DMS153 treated with DMSO at 0.1 percent for 48 hours (cell line): Measurements from ENCODE around the gene SLC6A11.

Source experiments
- DNase-seq: peaks from one replicate; lab custom pipeline; 2025; ENCODE audit not compliant: unreplicated experiment; lab: John Stamatoyannopoulos, UW

The SLC6A11 gene

DNA sequence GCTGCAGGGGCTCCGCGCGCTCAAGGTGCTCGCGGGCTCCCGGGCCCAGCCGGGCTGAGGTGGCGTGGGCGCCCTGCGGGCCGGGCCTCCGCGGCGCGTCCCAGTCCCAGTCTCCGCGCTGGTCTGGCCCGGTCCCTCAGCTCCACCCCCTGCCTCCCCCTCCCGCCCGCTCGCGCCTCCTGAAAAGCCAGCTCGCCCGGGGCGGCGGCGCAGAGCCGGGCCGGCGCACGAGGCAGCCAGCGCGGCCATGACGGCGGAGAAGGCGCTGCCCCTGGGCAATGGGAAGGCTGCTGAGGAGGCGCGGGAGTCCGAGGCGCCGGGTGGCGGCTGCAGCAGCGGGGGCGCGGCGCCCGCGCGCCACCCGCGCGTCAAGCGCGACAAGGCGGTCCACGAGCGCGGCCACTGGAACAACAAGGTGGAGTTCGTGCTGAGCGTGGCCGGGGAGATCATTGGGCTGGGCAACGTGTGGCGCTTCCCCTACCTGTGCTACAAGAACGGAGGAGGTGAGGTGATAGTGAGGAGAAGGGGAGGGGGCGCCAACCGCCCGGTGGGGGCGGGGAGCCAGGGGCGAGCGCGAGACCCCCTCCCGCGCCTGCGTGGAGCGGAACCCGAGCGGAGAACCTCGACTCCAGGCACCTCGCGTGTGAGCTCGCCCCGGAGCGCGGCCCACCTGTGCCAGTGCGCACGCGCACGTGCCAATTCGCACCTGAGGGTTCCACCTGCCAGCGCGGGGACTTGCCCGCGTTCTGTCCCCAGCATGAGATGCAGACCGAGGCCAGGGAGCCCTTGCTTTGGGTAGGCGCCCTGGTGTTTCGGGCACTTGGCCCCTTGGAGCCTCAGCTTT, at the start of gene SLC6A11:
Gene SLC6A11, plus strand, starts transcription at position 210 of the 844 bp plus-strand sequence. Its CDS starts 38 bp downstream, at position 248.
- DNase-seq, result no peak

DNA sequence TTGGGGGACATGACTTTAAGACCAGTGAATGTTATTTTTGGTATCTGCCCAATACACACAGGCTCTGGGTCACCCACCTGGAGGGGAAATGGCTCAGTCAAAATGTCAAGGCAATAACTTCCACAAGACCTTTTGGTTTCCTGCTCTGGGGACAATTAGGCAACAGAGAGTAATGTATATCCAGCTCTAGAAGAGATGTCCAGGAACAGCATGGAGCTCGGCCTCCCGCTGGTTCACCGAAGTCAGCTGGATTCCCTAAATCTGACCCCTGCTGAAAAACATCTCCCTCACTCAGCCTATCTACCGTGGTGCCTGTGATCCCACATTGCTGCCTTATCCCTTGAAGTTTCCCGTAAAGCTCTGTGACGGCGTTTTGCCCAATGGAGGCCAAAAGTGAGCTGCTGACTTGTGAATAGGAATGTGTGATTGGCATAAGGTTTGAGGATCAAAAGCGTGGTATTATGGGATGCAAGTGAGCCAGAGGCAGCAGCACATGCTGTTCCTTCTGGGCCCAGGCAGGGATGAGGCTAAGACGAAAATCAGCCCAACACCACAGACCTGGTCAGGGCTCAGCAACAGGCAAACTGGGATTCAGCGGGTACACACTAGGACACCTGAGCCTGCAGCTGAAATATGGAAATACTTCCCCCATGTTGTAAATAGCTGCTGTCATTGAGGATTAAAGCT, 47.2 kb upstream of the SLC6A11 start:
- DNase-seq, result no peak

DNA sequence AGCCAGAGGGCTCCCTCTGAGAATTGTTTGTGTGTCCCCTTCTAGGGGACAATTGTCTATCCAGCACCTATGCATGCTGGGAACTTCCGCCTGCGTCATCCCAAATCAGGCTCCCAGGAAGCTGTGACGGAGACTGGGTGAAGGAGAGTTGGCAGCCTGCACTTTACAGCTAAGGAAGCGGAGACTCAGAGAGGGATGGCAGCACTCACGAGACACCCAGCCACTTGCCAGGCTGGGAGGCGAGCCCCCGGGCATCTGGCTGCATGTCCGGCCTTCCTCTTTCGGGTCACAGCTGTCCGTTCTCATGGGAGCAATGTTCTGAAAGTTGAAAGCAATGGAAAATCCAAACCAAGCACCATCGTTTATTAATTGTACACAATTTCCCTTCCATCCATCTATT, 45.5 kb upstream of the SLC6A11 start:
- no peak for DNase-seq

DNA sequence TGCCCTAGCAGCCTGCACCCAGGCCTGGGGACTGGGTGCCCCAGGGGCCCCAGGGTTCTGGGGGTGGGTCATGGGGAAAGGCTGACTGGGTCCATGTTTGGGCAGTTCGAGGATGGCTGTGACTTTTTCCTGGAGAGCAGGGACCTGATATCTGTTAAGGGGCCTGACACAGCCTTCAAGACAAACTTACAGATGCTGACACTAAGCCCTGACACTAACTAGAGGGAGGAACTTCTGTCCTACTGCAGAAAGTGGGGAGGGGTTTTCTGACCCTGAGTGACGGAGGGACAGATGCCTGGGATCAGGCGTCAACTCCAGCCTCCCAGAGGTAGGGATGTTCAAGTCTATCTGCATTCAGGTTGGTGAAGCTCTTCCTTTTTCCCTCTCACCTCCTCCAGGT, 45.0 kb upstream of the SLC6A11 start:
- DNase-seq, result no peak

DNA sequence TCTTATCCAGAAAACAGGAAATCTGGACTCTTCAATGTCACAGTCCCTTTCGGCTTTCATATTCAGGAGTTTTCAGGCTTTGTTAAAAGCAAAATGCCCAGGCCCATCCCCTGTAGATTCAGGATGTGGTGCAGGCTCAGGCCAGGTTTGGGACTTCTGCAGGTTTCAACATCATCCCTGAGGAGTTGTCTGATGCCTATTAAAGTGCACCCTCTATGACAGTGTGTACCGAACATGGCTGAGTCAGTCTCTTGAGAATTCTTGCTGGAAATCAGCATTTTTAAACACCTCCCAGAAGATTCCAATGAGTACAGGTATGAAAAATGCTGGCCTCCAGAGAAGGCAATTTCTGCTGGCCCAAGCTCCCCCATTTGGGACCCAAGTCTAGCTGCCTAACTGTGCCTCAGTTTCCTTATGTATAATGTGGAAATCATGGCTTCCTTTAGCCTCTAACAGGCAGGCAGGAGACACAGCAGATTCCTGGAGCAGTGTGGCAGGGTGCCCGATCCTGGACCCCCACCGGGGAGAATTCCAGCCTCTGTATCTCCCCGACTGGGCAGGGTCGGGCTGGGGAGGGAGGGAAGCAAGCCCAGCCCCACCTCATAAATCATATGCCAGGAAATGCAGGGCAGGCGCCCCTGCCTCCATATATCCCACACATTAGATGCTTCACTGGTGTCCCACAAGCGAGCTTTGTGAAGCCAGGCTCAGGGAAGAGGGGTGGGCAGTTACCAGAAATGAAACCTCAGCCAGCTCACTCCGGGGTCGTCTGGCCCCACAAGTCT, 44.4 kb upstream of the SLC6A11 start:
- no peak for DNase-seq

DNA sequence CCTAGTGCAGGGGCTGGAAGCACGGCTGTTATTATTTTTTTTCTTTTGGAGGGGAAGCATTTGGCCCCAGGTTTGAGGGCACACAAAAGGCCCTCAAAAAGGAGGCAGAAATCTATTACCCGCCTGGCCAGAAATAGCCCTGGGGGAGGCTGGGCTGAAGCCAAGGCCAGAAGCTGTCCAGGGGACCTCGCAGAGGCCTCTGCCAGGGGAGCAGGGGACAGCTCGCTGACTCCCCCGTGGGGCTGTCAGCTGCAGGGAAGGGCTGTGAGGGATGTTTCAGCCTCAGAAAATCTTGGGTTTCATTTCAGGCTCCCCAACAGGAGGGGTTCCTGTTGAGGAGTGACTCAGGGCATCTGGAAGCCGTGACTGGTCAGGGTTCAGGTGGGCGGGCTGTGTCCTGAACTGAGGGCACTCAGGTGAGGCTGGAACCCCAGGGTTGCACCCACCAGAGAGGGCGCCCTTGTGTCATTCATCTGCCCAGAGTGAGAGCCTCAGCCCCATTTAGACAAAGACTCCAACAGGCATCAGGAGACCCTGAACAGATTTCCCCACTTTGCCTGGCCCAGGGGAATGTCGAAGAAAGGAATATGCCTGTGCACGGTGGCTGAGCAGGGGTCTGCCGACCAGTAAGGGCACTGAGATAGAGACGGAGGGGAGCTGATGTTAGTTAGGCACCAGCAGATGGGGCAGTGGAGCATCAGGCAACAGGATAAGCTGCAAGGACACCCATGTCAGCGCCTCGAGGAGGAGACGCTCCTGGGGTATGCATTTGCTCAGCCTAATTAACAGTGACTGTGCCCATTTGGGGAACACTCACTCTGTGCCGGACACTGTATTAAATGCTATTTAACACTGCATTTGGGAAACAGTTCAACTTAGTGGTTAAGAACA, 43.5 kb upstream of the SLC6A11 start:
- DNase-seq, result no peak

DNA sequence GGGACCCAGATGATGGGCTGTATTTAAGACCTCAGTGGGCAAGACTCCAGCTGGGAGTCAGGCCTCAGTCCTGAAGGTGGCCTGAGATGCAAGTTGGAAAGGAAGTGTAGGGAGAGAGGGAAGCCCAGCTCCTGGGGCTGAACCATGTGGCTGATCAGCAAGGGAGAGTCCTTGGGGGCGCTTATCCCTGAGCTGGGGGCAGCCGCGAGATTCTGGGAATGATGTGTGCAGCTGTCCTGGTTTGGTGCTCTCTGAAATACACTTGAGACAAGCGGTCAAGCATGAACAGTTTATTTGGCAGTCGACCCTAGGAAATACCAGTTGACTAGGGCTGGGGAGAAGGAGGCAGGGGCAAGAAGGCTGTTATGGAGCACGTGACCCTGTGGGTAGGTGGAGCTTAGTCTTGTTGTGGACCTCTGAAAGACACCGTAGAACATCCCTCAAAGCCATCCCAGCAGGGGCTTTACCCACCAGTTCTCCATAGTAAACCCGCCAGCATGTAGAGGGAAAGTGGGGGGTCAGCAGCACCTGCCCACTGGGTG, 41.8 kb upstream of the SLC6A11 start:
- no peak for DNase-seq

DNA sequence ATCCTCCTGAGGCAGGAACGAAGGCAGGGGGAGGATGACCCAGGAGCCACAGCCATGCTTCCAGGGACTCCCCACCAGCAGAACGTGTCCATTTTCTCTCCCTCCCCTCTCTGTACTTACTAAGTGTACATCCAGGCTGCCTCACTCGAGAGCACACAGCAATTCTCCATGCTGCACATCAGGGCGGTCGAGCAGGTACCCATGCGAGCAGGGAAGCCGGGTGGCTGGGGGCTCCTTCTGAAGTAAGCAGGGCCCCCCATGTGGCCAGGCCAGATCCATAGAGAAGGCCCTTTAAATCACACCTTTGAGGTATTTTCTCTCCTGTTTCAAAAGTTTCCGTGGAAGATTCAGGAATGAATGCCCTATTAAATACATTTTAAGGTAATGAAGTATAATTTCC, 41.2 kb upstream of the SLC6A11 start:
- DNase-seq, result no peak

DNA sequence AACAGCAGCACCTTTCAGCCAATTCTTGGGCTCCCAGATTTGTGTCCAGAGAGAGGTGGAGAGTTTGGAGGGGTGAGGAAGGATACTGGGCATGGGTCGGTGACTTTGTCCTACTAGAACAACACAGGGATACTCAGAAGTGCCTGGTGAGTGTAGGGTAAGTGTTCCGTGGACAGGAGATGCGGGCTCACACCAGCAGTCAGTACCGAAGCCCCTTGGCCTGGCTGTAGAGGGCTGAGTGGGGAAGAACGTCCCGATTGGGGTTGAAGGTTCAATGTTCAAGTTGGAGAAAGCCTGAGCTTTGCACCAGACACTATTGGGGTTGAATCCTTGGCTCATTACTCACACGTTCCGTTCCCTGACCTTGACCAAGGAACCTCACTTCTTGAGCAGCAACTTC, 40.8 kb upstream of the SLC6A11 start:
- DNase-seq, result no peak

DNA sequence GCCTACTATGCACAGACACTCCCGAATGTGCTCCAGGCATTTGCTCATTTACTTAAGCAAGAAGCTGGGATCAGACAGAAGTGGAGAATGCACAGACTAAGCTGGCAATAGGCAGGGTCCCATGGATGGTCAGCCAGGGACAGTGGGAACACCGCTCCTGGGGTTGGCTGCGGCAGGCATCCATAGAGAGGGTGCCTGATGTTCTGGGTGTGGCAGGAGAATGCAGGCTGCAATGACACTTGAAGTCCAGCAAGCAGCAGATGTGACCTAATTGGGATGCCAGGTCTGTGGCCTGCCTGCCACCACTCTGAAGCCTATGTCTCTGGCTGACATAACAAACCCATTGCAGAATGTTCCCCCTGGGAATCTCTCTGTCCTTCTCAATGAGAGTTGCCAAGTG, 40.2 kb upstream of the SLC6A11 start:
- no peak for DNase-seq

DNA sequence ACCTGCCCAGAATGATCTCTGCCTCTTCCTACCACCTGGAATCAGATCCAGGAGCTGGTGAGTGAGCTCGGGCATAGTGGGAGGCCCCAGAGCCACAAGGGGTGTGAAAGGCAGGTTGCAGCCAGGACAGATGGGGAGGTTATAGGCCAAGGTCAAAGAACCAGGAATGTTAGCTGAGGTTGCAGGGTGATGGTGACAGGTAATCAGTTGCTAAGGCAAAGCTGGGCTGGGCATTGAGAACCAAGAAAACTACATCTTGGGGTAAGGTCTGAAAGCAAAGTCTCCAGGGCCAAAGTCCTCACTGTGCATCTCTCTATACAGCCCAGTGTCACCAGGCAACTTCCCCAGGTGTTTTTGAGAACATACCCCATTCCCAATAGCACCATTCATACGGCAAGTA, 38.4 kb upstream of the SLC6A11 start:
- no peak for DNase-seq

DNA sequence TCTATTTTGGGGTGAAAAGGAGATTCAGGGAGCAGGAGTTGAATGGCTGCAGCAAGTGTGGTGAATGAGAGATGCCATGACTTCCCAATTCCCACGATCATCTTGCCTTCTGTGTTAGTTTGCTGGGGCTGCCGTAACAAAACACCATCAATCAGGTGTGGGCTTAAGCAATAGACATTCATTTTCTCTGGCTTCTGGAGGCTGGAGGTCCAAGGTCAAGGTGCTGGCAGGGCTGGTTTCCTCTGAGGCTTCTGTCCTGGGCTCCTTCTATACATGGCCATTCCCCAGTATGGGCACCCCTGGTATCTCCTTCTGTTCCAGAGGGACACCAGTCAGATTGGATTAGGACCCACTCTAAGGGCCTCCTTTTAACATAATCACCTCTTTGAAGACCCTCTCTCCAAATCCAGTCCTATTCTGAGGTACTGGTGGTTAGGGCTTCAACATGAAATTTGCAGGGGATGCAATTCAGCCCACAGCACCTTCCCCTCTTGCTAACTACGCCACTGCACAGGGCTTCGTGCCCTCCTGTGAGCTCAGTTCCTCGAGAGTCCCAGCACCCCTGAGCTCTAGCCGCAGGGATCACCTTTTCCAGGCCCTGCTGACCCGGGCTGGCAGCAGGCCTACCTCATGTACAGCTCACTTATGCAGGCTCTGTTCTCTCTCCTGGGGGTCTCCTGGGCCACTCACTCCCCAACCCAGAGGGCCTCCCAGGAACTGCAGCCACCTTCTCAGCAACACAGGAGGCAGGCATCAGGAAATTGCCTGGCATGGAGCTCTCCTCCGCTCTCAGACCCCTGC, 37.3 kb upstream of the SLC6A11 start:
- no peak for DNase-seq

DNA sequence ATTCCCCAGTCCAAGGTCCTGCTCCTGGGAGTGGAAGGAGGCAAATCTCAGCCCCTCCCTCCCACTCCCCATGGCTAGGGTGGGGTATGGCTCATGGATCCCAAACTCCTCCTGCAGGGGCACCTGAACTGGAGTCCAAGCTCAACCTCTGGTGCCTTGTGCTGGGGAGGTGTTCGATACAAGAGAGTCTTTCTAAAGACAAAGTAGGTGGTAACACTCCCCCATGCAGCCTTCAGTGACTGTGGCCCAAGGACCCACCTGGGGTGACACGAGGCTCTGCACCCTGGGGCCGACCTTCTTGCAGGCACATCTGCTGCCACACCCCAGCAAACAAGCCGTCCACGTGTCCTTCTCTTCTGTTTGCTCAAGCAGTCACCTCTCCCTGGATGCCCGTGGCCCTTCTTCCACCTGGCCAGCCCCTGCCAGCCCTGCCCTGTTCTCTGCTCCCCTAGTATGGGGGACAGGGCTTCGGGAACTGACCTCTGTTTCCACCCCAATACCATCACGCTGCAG, 36.7 kb upstream of the SLC6A11 start:
- DNase-seq, result no peak

DNA sequence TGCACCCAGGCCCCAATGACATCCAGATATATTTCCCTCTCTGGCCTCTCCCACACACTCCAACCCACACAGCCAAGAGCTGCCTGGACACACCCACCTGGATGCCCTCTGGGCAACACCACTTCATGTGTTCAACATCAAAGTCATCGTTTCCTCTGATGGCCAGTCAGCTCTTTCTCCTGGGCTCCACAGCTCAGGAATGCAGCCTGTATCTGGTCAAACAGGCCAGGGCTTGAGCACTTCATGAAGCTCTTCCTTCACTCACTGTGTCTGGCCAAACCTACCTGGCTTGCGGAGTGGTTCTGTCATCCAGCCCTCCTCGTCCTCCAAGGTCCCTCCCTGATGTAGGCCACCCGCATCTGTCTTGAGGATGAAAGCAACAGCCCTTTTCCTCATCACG, 35.8 kb upstream of the SLC6A11 start:
- no peak for DNase-seq

DNA sequence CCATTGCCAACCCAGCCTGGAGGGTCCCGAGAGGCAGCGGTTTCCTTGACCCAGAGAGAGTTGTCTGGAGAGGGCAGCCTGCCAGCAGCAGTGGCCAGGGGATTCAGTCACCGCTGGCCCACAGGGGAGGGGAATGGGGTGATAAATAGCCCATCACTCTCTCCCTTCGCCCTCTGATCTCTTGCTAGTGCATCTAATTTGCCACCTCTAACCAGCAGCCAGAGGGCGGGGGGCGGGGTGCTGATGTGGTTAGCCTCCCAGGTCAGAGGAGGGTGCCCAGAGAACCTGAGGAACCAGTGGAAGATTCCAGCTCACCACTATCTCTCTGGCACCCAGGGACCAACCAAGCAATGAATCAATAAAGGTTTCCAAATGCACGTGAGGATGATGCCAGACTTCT, 35.1 kb upstream of the SLC6A11 start:
- DNase-seq, result no peak

DNA sequence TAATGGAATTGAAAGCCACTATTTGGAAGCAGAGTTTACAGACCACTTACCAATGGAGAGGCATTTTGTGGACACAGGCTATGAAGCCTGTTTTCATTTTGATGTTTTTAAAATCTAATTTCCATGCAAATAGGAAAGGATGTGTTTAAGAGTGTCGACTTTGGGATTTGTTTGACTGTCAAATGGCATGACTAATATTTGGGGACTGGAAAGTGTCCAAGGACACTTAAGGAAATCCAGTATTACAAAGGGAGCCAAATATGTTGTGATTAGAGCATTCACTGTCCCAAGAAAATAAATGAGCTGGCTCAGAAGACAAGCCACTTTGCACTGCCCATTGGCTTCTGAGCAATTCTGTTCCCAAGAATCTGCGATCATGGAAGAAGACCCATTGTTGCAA, 34.0 kb upstream of the SLC6A11 start:
- no peak for DNase-seq

DNA sequence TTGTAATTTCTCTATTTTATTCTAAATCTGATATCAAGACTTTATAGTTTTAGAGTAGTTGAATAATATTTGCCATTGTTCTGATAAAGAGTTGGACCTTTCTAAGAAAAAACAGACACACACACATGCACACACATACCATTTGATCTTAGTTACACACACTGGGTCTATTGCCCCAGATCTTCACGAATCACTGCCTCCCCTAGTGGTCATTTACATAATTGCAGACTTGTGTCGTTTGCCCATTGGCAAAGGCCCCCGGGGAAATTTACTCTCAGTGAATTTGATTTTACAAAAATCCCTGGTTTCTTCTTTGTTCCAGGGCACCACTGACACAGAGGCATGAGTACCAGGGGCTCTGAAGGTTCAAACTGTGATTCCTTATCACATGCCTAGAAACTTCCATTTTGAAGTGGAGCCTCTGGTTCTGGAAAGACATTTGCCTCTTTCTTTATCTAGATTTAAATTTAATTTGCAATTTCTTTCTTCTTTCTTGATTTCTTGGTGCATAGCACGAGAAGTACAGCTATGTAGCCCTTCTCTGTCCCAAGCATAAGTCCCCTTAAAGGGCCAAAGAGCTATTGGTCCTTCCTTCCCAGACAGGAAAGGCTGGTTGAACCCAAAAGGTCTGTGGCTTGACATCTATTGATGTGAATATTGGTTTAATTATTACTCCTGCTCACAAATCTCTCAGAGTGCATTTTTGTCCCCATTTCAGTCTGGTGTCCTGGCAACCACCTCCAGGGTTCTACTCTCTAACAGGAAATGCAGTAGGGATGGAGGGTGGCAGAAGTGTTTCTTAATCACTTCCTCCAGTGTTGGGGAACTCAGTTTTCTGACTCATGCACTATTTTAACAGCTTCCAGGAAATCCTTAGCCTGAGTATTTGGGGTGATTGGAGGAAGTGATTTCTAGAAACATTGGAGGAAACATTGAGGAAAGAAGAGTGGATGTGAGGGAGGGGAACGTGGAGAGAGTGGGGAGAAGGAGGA, 32.4 kb upstream of the SLC6A11 start:
- DNase-seq, result peak; percentile 2

DNA sequence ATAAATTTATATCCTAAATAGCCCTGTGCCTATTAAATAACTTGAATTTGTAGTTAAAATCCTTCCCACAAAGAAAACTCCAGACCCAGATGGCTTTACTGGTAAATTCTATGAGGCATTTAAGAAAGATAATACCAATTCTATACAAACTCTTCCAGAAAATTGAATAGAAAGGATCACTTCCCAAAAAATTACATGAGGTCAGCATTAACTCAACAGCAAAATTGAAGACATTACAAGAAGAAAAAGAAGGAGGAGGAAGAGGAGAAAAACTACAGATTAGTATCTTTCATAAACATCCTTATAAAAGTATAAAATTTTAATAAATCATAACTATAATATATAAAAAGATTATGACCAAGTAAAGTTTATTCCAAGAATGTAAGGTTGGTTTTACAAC, 29.4 kb upstream of the SLC6A11 start:
- DNase-seq, result no peak
